Activated T-helper 1 cell treated with Interleukin-2 at 50 U/mL for 16 hours (primary cell): ENCODE measurements around the gene DPEP2.
"Not testable (repeated sequence)": the region's sequence is repeated elsewhere in the genome, so short reads cannot be mapped to it uniquely, and the experiment has no call there.

Source experiments
- DNase-seq: peaks from one replicate; pipeline ENCODE4 v3.0.0-alpha.2; 2020; ENCODE audit warnings: low read depth

The DPEP2 gene

DNA sequence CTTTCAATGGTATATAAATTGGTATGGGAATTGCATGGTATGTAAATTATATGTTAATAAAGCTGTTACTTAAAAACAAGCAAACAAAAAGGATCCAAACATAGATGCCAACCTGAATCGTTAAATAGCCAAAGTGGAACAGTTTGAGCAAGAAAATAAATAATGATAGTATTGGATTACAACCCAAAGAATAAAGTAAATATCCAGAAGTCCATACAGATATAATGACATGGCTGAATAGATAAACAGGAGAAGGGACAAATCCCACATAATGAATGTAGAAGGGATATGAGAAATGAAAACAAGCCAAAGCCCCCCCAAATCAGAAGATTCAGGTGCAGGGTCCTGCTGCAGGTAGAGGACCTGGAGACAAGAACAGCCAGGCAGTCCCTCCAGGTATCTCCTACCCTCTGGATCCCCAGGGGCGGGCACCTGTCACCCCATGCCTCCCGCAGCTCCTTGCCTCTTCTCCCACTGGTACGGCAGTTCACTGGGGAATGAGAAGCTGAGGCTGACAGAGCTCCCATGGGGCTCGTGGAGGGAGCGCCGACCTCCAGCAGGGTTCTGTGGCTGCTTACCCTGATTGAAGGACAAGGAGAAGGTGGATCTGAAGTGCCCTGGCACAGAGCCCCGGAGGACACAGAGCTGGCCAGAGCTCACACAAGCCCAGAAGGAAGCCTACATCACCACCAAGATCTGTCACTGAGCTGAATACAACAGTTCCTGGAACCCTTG is 45.5 kb downstream of the DPEP2 start:
- DNase-seq: no peak

DNA sequence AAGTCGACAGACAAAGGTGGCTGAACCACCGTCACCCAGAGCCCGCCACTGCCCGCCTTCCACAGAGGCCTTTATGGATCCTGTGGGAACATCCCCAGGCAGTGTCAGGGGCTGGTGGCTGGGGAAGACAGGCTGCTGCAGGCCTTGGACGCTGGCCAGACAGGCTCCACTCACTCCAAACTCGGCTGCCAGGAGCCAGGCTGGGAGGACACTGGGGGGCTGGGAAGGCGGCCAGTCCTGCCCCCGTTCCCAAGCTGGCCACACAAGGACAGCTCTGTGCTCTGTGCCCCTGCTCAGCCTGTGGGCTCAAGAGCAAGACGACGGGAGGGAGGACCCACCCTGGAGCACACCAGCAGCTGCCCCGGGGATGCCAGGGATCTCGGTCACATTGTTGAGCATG is 47.8 kb downstream of the DPEP2 start:
- no peak for DNase-seq

DNA sequence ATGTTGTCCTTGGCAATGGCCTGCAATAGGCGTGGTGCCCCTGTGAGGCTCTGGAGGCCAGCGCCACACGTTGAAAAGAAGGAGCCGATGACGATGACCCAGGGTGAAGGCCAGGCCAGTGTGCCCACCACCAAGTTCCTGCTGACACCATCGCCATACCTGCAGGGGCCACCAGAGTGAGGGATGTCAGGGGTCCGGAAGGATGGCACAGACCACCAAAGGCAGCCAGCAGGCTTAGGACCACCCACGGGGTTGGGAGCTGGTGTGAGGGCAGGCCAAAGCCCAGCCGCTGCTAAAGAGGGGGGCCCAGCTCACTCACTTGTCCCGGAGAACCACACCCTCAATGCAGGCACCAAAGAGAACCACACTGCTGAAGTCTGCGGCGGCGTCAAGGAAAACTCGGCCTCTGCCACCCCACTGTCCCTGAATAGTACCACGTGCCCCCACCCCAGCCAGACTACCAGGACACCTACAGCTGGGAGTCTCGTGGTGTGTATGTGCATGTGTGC is 48.9 kb downstream of the DPEP2 start:
- DNase-seq: no peak

DNA sequence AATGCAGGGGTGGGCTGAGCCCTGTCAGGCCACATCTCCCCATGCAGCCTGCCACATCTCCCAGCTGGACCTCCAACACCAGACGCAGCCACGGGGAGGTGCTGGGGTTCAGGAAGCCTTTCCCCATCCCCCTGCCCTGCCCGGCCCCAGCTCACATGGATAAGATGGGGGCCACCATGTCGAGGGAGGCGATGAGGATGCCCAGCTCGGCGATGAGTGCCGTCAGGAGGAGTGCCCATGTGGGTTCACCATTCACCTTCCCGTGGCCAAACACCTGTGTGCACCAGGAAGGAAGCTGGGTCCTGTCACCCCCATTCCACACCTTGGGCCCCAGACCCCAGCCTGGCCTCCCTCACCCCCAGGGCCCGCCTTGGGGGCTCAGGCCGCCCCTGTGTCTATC is 49.6 kb downstream of the DPEP2 start:
- DNase-seq: no peak

DNA sequence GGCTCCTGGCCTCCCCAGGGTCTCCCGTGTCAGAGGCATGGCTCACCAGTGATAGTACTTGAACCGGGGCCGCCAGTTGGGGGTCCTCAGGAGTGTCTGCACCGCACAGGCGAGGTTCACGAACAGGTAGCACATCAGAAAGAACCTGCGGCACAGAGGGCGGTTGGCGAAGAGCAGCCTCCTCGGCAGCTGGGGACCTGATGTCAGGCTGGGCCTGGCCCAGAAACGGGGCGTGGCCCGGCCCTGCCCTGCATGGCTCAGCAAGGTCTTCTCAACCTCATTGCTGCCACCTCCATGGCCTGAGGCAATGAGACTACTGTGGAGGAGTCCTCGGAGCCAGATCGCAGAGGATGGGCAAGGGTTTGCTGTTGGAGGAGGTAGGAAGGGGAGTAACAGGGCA is 51.3 kb downstream of the DPEP2 start:
- no peak for DNase-seq

DNA sequence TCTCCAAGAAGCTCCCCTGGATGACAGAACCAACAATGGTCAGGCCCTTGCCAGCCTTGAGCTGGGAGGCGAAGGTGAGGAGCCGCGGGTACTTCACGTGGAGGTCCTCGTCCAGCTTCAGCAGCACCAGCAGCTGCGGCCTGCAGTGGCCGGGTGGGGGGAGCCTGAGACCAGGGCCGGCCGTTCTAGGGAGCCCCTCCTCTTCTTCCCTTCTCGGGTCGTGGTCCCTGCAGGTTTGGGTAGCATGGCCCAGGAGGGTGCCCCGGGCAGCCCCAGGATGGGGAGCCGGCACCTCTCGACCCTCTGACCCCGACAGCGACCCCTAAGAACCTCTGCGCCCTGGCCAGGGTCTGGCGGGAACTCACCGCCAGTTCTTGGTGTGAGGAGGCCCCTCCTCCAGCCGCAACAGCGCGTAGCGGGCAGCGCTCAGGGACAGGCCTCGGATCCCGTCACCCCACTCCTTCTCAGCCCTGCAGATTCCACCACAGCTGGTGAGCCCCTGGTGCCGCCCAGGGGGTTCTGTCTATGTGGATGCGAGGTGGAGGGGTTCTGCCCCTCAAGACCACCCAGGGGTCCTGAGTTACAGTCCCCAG is 52.2 kb downstream of the DPEP2 start:
- no peak for DNase-seq

DNA sequence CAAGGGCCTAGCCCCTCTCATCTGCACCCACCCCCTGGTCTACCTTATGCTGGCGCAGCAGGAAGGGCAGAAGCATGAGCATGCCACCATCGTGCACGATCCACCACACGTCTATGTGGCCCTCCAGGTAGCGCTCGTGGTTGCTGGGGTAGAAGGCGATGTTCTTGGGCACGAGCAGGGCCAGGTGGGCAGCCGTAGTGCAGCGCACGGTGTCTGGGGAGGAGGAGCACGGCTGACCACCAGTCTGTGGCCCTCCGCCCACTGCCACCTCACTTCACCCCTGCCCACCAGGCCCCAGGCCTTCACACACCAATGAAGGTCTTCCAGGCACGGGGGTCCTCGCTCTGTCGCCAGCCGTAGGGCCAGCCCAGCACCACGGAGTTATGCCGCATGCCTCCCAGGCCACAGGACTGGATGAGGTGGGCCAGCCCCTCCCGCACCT is 53.1 kb downstream of the DPEP2 start:
- DNase-seq: no peak

DNA sequence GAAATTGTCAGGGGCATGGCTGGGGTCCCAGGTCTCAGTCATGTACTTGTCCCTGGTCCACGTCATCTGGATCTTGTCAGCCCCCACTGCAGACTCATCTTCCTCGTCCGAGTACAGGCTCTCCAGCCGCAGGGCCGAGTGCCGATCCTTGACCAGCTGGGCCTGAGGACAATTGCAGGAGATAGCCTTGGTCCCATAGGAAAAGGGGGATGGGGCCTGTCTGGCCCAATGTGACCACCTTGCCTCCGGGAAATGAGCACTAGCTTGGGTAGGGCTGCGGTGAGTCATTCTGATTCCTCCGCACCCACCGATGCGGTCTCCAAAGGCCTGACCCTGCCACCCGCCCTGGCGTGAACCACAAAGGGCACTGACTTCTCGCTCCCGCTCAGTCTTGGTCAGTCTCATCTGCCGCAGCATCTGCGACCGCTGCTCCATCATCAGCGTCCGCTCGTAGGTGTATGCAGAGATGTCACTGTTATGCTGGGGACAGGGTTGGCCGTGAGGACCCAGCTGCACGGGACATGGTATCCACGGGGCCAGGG is 53.8 kb downstream of the DPEP2 start:
- no peak for DNase-seq

DNA sequence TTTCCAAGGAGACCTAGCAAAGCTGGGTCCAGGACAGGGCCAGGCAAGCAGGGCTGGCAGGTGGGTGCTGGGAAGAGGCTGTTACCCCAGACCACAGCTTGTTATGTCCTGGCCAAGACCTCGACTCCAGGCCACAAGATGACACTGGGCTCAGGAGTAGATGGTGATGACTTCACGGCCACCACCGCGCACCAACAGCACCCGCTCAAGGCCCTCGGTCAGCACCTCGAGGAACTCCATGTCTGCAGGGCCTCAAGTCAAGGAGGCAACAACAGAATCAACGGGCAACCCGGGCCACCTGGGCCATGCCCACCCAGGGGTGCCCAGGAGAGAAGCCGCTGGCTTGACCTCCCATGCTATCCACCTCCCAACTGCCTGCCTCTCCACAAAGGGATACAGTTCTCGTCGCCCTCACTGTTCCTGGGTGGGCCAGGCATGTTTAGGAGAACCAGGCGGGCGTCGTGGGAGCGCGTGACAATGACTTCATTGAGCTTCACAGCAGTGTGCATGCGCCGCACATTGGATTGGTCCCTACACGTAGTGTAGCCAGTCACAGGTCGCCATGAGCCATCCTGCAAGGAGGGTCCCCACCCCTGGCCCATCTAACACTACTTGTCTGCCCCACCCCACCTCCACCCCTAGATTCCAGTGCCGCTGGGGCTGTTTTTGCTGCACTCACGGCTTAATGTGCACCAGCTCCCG is 54.4 kb downstream of the DPEP2 start:
- DNase-seq: no peak

DNA sequence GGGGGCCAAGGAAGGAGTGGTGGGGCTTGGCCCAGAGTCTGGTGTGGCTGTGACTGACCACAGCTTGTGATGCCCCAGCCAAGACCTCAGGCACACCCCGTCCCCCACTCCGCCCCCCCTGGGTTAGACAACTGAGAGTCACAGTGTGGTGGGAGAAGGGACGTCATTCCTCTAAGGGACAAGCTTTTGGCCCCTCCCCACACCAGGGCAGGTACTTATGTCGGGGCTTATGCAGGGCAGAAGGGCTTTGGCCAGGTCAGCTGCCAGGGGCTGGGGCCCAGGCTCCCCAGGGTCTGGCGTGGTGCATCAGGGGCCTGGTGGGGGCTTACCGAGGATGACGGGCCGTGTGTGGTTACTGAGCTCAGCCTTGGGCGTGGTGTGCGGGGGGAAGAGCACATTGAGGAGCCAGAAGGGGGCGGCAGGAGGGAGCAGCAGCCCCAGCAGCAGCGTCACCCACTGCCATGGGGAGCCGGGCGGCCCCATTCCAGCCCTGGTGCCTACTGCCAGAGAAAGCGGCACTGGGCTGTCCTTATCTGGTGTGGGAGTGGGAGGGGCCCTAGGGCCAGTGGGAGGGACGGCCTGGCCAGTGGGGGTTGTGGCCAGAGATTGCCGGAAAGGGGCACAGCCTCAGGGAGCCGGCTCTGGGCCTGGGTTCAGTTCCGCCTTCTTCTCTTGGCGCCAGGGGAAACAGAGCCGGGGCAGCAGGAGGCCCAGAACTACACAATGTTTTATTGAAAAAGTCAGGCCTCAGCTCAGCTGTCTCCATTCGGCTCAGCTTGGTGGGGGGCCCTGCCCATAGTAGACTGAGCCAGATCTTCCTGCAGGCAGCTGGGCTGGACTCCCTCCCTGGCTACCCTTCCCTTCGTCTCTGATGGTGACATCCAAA is 55.4 kb downstream of the DPEP2 start, which contains the start of gene LCAT:
Gene LCAT, minus strand, starts transcription at position 502 of the 886 bp plus-strand sequence. Its CDS starts 19 bp downstream, at position 483.
- no peak for DNase-seq

DNA sequence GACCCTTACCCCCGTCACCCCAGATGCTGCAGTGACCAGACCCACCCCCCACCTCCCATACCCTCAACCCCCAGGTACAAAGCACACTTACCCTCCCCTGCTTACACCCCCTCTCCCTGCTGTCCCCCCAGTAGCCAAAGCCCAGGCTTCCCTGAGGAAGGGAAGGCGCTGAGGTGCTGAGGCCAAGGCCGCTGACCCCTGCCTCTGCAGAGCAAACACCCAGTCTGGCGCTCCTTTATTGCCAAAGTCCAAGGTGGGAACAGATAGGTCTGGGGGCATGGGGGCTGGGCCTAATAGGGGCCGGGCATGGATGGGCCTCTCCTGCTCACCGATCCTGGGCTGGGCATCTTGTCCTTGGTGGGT is 56.0 kb downstream of the DPEP2 start:
- no peak for DNase-seq

DNA sequence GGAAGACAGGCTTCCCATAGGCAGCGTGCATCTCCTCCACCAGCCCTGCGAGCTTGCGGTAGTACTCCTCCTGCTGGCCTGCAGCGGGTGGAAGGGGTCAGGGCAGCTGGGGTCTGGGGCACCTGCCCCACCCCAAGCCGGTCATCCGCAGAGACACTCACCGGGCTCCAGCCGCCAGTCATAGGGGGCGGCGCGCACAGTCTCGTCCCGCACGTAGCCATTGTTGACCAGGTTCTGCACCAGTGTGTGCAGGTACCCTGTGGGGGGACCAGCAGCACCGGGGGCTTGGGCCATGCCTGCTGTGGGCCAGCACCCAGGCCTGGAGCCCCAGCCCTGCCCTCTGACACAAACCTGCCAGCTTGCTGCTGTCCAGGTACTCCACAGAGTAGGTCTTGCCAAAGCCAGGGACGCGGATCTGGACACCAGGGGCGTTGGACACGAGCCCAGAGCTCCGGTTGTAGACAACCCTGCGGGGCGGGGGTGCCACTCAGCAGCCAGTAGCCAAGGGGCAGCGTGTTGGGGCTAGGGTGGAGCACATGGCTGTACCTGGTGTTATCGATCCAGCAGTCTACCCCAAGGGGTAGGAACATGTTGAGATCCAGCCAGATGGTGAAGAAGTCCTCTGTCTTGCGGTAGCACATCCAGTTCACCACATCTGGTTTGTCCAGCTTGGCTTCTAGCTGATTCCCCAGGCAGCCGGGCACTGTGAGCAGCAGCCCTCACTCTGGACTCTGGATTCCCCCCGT is 56.6 kb downstream of the DPEP2 start:
- DNase-seq: no peak

DNA sequence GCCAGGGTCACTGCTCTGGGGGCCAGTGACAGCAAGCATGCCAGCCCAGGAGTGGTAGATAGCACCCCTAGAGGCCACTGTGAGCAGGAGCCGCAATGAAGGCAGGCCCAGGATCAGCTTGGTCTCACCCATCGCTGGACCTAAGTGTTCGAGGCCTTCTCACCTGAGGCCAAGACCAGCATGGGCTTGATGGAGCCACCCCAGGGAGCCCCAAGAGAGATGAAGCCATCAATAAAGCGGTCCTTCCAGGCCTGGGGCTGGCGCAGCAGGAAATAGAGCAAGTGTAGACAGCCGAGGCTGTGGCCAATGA is 57.1 kb downstream of the DPEP2 start:
- DNase-seq: no peak

DNA sequence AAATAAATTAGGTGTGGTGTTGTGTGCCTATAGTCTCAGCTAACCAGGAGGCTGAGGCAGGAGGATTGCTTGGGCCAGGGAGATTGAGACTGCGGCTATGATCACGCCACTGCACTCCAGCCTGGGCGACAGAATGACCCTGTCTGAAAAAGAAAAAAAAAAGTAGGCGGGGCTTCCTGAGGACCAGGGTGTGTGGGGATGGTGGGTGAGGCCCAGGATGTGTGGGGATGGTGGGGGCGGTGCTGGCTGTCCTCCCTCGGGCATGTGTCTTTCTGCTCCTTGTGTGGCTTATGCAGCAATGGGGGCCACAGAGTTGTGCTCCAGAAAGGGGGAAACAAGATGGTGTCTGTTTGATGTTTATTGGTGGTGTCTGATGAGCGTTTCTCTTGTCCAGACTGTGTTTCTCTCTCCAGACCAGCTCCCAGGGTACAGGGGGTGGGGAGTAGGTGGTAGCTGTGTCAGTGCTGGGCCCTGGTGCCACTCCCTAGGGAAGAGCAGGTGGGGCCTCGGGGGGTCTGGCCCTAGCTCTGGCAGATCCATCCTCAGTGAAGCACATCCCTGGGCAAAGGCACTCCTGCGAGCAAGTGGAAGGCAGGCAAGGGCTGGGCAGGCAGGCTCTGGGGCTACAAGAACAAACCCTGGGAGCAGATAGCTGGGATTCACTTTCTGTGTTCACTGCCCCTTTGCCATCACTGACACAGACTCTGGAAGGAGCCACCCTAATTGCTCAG is 57.6 kb downstream of the DPEP2 start:
- DNase-seq: no peak

DNA sequence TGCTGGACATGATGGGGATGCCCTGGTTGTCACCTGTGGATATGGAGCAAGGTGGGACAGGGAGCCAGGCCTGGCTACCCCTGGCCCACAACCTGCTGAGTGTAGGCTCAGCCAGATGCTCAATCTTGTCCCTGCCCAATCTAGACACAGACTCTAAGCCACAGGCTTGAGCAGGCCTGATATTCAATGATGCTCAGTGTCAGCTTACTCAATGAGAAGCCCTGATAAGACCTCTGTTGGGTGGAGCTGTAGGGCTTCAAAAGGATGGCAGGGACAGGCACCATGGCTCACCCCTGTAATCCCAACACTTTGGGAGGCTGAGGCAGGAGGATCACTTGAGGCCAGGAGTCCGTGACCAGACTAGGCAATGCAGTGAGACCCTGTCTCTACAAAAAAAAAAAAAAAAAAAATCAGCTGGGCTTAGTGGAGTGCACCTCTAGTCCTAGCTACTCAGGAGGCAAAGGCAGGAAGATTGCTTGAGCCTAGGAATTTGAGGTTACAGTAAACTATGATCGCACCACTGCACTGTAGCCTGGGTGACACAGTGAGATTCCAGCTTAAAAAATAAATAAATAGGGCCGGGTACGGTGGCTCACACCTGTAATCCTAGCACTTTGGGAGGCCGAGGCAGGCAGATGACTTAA is 58.7 kb downstream of the DPEP2 start:
- no peak for DNase-seq

DNA sequence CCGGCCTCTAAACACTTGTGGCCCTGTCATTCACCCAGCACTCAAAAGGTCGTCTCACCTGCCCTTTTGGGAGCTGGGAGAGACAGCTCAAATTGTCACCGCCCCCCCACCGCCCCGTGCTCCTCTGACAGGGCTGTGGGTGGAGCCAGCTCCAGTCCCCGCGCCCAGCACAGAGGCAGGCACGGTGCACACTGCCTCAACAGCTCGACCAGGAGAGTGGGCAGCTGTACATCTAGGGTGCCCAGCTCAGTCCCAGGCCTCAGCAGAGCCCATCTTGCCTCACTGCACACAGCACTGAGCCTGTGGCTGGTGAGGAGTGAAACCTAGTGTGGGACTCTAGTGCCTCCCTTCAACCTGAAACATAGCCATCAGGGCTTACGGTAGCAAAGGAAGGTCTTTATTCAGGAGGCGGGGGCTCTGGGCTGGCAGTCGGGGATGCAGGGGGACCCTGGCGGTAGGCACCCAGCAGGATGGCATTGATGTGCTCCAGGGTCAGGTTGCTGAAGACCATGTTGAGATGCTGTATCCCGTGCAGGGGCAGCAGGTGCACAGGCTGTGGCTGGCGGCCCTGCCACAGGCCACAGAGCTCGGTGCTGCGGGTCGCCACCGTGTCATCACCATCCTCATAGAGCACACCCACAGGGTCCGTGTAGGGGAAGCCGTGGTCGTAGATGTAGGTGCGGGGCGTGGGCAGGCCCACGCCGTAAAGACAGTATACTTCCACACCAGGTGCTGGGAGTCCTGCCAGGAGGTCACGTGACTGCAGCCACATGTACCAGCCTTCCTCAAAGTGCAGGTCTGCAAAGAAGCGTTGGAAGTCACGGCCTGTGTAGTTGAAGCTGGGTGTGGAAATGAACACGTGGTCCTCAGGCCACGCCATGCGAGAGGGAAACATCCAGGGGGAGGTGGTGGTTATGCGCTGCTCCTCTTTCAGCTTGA is 59.5 kb downstream of the DPEP2 start:
- no peak for DNase-seq

DNA sequence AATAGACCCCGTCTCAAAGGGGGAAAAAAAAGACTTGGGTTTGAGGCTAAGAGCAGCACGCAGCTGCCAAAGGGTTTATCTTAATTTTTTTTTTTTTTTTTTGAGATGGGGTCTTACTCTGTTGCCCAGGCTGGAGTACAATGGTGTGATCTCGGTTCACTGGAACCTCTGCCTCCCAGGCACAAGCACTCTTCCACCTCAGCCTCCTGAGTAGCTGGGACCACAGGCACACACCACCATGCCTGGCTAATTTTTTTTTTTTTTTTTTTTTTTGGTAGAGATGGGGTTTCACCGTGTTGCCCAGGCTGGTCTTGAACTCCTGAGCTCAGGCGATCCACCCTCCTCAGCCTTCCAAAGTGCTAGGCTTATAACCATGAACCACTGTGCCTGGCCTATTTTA is 61.6 kb downstream of the DPEP2 start:
- DNase-seq: not testable (repeated sequence)
